T-helper 17 cell (primary cell): ENCODE data around the gene C10orf67. TPM values are rescaled to one million over a fixed set of nuclear protein-coding genes. Genes with fewer than 3 reads are reported as not detected.
"Not testable (repeated sequence)": the region's sequence is repeated elsewhere in the genome, so short reads cannot be mapped to it uniquely, and the experiment has no call there.

Experiments
- ATAC-seq: fragments of 150-1000 bp; cut with Tn5 transposase; 2 replicates; pipeline ENCODE4 v1.10.0; 2021; ENCODE audit warnings: mild to moderate bottlenecking, moderate library complexity
- DNase-seq, 3 donors: peaks; one replicate each; pipeline versions ENCODE4 v3.0.0 to v3.0.0-alpha.2; 2020 to 2021
- H3K9me3 ChIP-seq: one replicate; pipeline ENCODE4 v1.7.0; 2013; ENCODE audit warnings: low read length, mild to moderate bottlenecking; ENCODE audit not compliant: control insufficient read depth, poor library complexity, severe bottlenecking
- H3K27ac Mint-ChIP-seq: one replicate; pipeline ENCODE4 v1.8.0; 2022; ENCODE audit warnings: mild to moderate bottlenecking, moderate library complexity, mixed read lengths
- H3K27me3 Mint-ChIP-seq: one replicate; pipeline ENCODE4 v1.8.0; 2022; ENCODE audit warnings: mixed read lengths
- H3K36me3 Mint-ChIP-seq: one replicate; pipeline ENCODE4 v1.8.0; 2022; ENCODE audit warnings: low read depth, mixed read lengths
- H3K4me1 Mint-ChIP-seq: one replicate; pipeline ENCODE4 v1.8.0; 2022; ENCODE audit warnings: mild to moderate bottlenecking, mixed read lengths
- H3K4me3 Mint-ChIP-seq: one replicate; pipeline ENCODE4 v1.8.0; 2022; ENCODE audit warnings: mild to moderate bottlenecking, moderate library complexity, mixed read lengths
- total RNA-seq, 4 donors: library from RNA in 2 of 4; stranded (reverse) in 2 of 4; gene quantifications; one replicate each; pipeline ENCODE4 v1.2.3 and lab custom pipeline; 2022 to 2026

C10orf67 gene
- total RNA-seq, 2 donors from 2014 or later = 0.26 TPM; not detected in 1

- H3K36me3 Mint-ChIP-seq = no peaks in the 10 kb centered on the region
- no peaks in the 10 kb centered on the region for H3K4me1 Mint-ChIP-seq
- no peak overlapping the region for H3K27ac Mint-ChIP-seq
- H3K9me3 ChIP-seq = no peaks in the 10 kb centered on the region
- DNase-seq = no peak
- H3K27me3 Mint-ChIP-seq = peaks cover 39% of the 10 kb centered on the region
- H3K4me3 Mint-ChIP-seq = no peak overlapping the region
- no peak for ATAC-seq
These were observed 81.0 kb downstream of the C10orf67 start for GRCh38 chr10:23263441-23264164.

GRCh38 chr10:23262928-23263327 lies 81.7 kb downstream of the C10orf67 start:
- ATAC-seq = no peak
- no peak for DNase-seq
- H3K9me3 ChIP-seq = no peaks in the 10 kb centered on the region
- H3K4me1 Mint-ChIP-seq = no peaks in the 10 kb centered on the region
- H3K27ac Mint-ChIP-seq = no peak overlapping the region
- no peaks in the 10 kb centered on the region for H3K36me3 Mint-ChIP-seq
- H3K4me3 Mint-ChIP-seq = no peak overlapping the region
- peaks cover 39% of the 10 kb centered on the region for H3K27me3 Mint-ChIP-seq

GRCh38 chr10:23258516-23258915 lies 86.1 kb downstream of the C10orf67 start:
- peaks cover 38% of the 10 kb centered on the region for H3K27me3 Mint-ChIP-seq
- H3K36me3 Mint-ChIP-seq = no peaks in the 10 kb centered on the region
- no peak overlapping the region for H3K27ac Mint-ChIP-seq
- H3K4me3 Mint-ChIP-seq = no peak overlapping the region
- DNase-seq = no peak
- no peaks in the 10 kb centered on the region for H3K4me1 Mint-ChIP-seq
- no peaks in the 10 kb centered on the region for H3K9me3 ChIP-seq
- no peak for ATAC-seq

- no peaks in the 10 kb centered on the region for H3K4me1 Mint-ChIP-seq
These were observed 90.8 kb downstream of the C10orf67 start for GRCh38 chr10:23253780-23254179.

GRCh38 chr10:23252859-23253258 lies 91.7 kb downstream of the C10orf67 start:
- not testable (repeated sequence) for ATAC-seq, DNase-seq, H3K9me3 ChIP-seq, H3K36me3 Mint-ChIP-seq, H3K4me1 Mint-ChIP-seq, H3K4me3 Mint-ChIP-seq, H3K27ac Mint-ChIP-seq
- H3K27me3 Mint-ChIP-seq = peaks cover 19% of the 10 kb centered on the region

More at GRCh38 chr10:23253780-23254179, 90.8 kb downstream of the C10orf67 start:
- no peaks in the 10 kb centered on the region for H3K9me3 ChIP-seq
- H3K27ac Mint-ChIP-seq = no peak overlapping the region
- DNase-seq = no peak
- no peaks in the 10 kb centered on the region for H3K36me3 Mint-ChIP-seq
- no peak overlapping the region for H3K4me3 Mint-ChIP-seq
- H3K27me3 Mint-ChIP-seq = peaks cover 14% of the 10 kb centered on the region
- no peak for ATAC-seq

GRCh38 chr10:23241779-23242178 lies 102.8 kb downstream of the C10orf67 start:
- H3K9me3 ChIP-seq, ATAC-seq, H3K4me1 Mint-ChIP-seq, H3K36me3 Mint-ChIP-seq, H3K27ac Mint-ChIP-seq, H3K4me3 Mint-ChIP-seq, DNase-seq: not testable (repeated sequence)
- peaks cover 13% of the 10 kb centered on the region for H3K27me3 Mint-ChIP-seq

GRCh38 chr10:23238015-23238414 lies 106.6 kb downstream of the C10orf67 start:
- Mint-ChIP-seq H3K4me1 (no peaks in the 10 kb centered on the region), H3K27me3 (peaks cover 13% of the 10 kb centered on the region), H3K4me3 (no peak overlapping the region), H3K36me3 (no peaks in the 10 kb centered on the region), H3K27ac (no peak overlapping the region)
- H3K9me3 ChIP-seq = peaks cover 3% of the 10 kb centered on the region
- DNase-seq (no peak), ATAC-seq (no peak)

- no peaks in the 10 kb centered on the region for H3K9me3 ChIP-seq
- no peak overlapping the region for H3K27ac Mint-ChIP-seq
- no peaks in the 10 kb centered on the region for H3K4me1 Mint-ChIP-seq
- DNase-seq (no peak), ATAC-seq (no peak)
- peaks cover 12% of the 10 kb centered on the region for H3K27me3 Mint-ChIP-seq
- no peak overlapping the region for H3K4me3 Mint-ChIP-seq
- H3K36me3 Mint-ChIP-seq = no peaks in the 10 kb centered on the region
These were observed 114.0 kb downstream of the C10orf67 start for GRCh38 chr10:23230582-23230981.

- Mint-ChIP-seq H3K36me3 (peaks cover 2% of the 10 kb centered on the region), H3K4me1 (no peaks in the 10 kb centered on the region), H3K27ac (no peak overlapping the region), H3K4me3 (no peak overlapping the region), H3K27me3 (peaks cover 34% of the 10 kb centered on the region)
- no peaks in the 10 kb centered on the region for H3K9me3 ChIP-seq
- DNase-seq (no peak), ATAC-seq (no peak)
These were observed 127.1 kb downstream of the C10orf67 start for GRCh38 chr10:23217471-23217870.

- peaks cover 2% of the 10 kb centered on the region for H3K36me3 Mint-ChIP-seq
- no peaks in the 10 kb centered on the region for H3K4me1 Mint-ChIP-seq
- H3K27ac Mint-ChIP-seq = no peak overlapping the region
- ATAC-seq = no peak
- peaks cover 53% of the 10 kb centered on the region for H3K27me3 Mint-ChIP-seq
- no peak overlapping the region for H3K4me3 Mint-ChIP-seq
- H3K9me3 ChIP-seq = no peaks in the 10 kb centered on the region
- DNase-seq = no peak
These were observed 138.5 kb downstream of the C10orf67 start for GRCh38 chr10:23205972-23206642.

GRCh38 chr10:23204773-23205172 lies 139.8 kb downstream of the C10orf67 start:
- Mint-ChIP-seq H3K27me3 (peaks cover 63% of the 10 kb centered on the region), H3K36me3 (peaks cover 2% of the 10 kb centered on the region), H3K27ac (no peak overlapping the region), H3K4me3 (no peak overlapping the region), H3K4me1 (no peaks in the 10 kb centered on the region)
- DNase-seq (no peak), ATAC-seq (no peak)
- no peaks in the 10 kb centered on the region for H3K9me3 ChIP-seq

GRCh38 chr10:23203369-23204325 lies 140.9 kb downstream of the C10orf67 start:
- Mint-ChIP-seq H3K27ac (no peak overlapping the region), H3K36me3 (no peaks in the 10 kb centered on the region), H3K27me3 (peaks cover 58% of the 10 kb centered on the region), H3K4me1 (no peaks in the 10 kb centered on the region), H3K4me3 (no peak overlapping the region)
- ATAC-seq (no peak), DNase-seq (no peak)
- no peaks in the 10 kb centered on the region for H3K9me3 ChIP-seq

- H3K9me3 ChIP-seq = no peaks in the 10 kb centered on the region
- ATAC-seq (no peak), DNase-seq (no peak)
- peaks cover 64% of the 10 kb centered on the region for H3K27me3 Mint-ChIP-seq
- no peak overlapping the region for H3K4me3 Mint-ChIP-seq
- H3K4me1 Mint-ChIP-seq = no peaks in the 10 kb centered on the region
- no peaks in the 10 kb centered on the region for H3K36me3 Mint-ChIP-seq
- no peak overlapping the region for H3K27ac Mint-ChIP-seq
These were observed 141.8 kb downstream of the C10orf67 start for GRCh38 chr10:23202779-23203178.
